Fibroblast of lung (primary cell): ENCODE results near the gene INTS6. TPM values are rescaled to one million over a fixed set of nuclear protein-coding genes. Genes with fewer than 3 reads are reported as not detected.

Experiments
- DNase-seq, 2 donors: peaks; one replicate each; pipeline versions ENCODE4 v3.0.0 to v3.0.0-alpha.2; 2010; ENCODE audit warnings: low read depth in 2 of 2
- H2AFZ ChIP-seq: 2 replicates; pipeline ENCODE4 v1.5.1; 2012; ENCODE audit warnings: low read length, control low read depth, inconsistent platforms
- H3K27ac ChIP-seq: 2 replicates; pipeline ENCODE4 v1.5.1; 2011; ENCODE audit warnings: low read length, control low read depth; ENCODE audit not compliant: insufficient read depth
- H3K27me3 ChIP-seq: 2 replicates; pipeline ENCODE4 v1.5.1; 2011; ENCODE audit warnings: mild to moderate bottlenecking, low read length; ENCODE audit not compliant: control insufficient read depth, insufficient read depth
- H3K36me3 ChIP-seq: 2 replicates; pipeline ENCODE4 v1.5.1; 2011; ENCODE audit warnings: low read length; ENCODE audit not compliant: control insufficient read depth, insufficient read depth
- H3K4me1 ChIP-seq: 2 replicates; pipeline ENCODE4 v1.5.1; 2011; ENCODE audit warnings: low read length; ENCODE audit not compliant: control insufficient read depth, insufficient read depth; ENCODE audit errors: extremely low read depth
- H3K4me2 ChIP-seq: 2 replicates; pipeline ENCODE4 v1.5.1; 2011; ENCODE audit warnings: low read length, control low read depth; ENCODE audit not compliant: insufficient read depth; ENCODE audit errors: extremely low read depth
- H3K4me3 ChIP-seq, 4 experiments: fragments of 200-600 bp in 1 of 4; sonication (generic) in 1 of 4; replicated peaks in 1 of 4; 2 replicates each; pipeline ENCODE4 v1.5.1; 2011 to 2016; ENCODE audit warnings: low read length in 4 of 4, low read depth in 3 of 4, mild to moderate bottlenecking in 3 of 4, control low read depth in 2 of 4, inconsistent platforms in 1 of 4, mixed read lengths in 1 of 4; ENCODE audit not compliant: insufficient read depth in 1 of 4; ENCODE audit errors: control extremely low read depth in 1 of 4
- H3K79me2 ChIP-seq: 2 replicates; pipeline ENCODE4 v1.5.1; 2012; ENCODE audit warnings: mild to moderate bottlenecking, low read length, inconsistent platforms; ENCODE audit not compliant: control insufficient read depth, insufficient read depth
- H3K9ac ChIP-seq: 2 replicates; pipeline ENCODE4 v1.5.1; 2011; ENCODE audit warnings: mild to moderate bottlenecking, low read length, control low read depth; ENCODE audit not compliant: insufficient read depth
- H3K9me3 ChIP-seq: 2 replicates; pipeline ENCODE4 v1.5.1; 2012; ENCODE audit warnings: low read depth, low read length; ENCODE audit not compliant: control insufficient read depth, insufficient read depth
- H4K20me1 ChIP-seq: 2 replicates; pipeline ENCODE4 v1.5.1; 2011; ENCODE audit warnings: low read length; ENCODE audit not compliant: control insufficient read depth, insufficient read depth; ENCODE audit errors: extremely low read depth
- EZH2 ChIP-seq: IDR thresholded peaks from 2 replicates; pipeline ENCODE4 v1.5.1; 2012; ENCODE audit warnings: low read length, control low read depth, mild to moderate bottlenecking; ENCODE audit errors: missing control alignments
- polyA plus RNA-seq, 2 donors: library from polyadenylated mRNA; depleted of rRNA in 1 of 2; stranded (reverse) in 1 of 2; unstranded in 1 of 2; fragments of >200 nt; gene quantifications; 2 replicates each; pipeline ENCODE4 v1.2.1, GENCODE V29; 2011 to 2012; ENCODE audit warnings: missing spikeins in 1 of 2
- total RNA-seq: library from RNA; depleted of rRNA; stranded (reverse); fragments of >200 nt; gene quantifications from 2 replicates; pipeline ENCODE4 v1.2.1, GENCODE V29; 2014
- TF ChIP-seq, protein P1 (sequence below), 2 donors: IDR thresholded peaks in 1 of 2; conservative IDR thresholded peaks in 1 of 2; 1 replicate in 1 of 2; 2 replicates in 1 of 2; pipeline ENCODE4 v1.5.1; 2011 to 2012; ENCODE audit warnings: low read length in 2 of 2, control low read depth in 1 of 2, inconsistent platforms in 1 of 2, low read depth in 1 of 2, mild to moderate bottlenecking in 1 of 2

INTS6 gene
- total and polyA plus RNA-seq, 2 donors (not counting 1 experiment from before 2014, with no cell fraction given), result 29.3 to 66.7 TPM

DNA sequence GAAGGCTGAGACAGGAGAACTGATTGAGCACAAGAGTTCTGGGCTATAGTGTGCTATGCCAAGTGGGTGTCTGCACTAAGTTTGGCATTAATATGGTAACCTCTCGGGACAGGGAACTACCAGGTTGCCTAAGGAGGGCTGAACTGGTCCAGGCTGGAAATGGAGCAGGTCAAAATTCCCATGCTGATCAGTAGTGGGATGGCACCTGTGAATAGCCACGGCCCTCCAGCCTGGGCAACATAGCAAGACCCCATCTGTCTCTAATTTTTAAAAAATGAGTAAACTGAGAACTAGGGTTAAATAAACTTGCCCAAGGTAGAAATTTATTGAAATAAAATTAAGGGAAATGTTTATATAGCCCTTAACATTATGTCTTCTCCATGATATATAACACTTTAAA is 17.0 kb upstream of the INTS6 start:
- no peaks in the 10 kb centered on the region for H3K9me3 ChIP-seq
- no peak overlapping the region for H2AFZ ChIP-seq
- H3K27me3 ChIP-seq, result no peaks in the 10 kb centered on the region
- H4K20me1 ChIP-seq, result no peaks in the 10 kb centered on the region
- H3K4me3 ChIP-seq, result no peak overlapping the region
- H3K79me2 ChIP-seq, result no peaks in the 10 kb centered on the region
- no peak overlapping the region for H3K4me2 ChIP-seq
- H3K4me1 ChIP-seq, result no peaks in the 10 kb centered on the region
- H3K9ac ChIP-seq, result no peak overlapping the region
- DNase-seq, result no peak
- no peak overlapping the region for H3K27ac ChIP-seq
- TF ChIP-seq, protein P1, sequence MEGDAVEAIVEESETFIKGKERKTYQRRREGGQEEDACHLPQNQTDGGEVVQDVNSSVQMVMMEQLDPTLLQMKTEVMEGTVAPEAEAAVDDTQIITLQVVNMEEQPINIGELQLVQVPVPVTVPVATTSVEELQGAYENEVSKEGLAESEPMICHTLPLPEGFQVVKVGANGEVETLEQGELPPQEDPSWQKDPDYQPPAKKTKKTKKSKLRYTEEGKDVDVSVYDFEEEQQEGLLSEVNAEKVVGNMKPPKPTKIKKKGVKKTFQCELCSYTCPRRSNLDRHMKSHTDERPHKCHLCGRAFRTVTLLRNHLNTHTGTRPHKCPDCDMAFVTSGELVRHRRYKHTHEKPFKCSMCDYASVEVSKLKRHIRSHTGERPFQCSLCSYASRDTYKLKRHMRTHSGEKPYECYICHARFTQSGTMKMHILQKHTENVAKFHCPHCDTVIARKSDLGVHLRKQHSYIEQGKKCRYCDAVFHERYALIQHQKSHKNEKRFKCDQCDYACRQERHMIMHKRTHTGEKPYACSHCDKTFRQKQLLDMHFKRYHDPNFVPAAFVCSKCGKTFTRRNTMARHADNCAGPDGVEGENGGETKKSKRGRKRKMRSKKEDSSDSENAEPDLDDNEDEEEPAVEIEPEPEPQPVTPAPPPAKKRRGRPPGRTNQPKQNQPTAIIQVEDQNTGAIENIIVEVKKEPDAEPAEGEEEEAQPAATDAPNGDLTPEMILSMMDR (conservative IDR thresholded peaks at IDR 0.05 in 1 of 2, IDR thresholded peaks at IDR 0.05 in 1 of 2; ENCODE audit: low read depth in 1 of 2, low read length in 2 of 2), result no peak
- TF ChIP-seq EZH2, result no peak
- H3K36me3 ChIP-seq, result no peaks in the 10 kb centered on the region

DNA sequence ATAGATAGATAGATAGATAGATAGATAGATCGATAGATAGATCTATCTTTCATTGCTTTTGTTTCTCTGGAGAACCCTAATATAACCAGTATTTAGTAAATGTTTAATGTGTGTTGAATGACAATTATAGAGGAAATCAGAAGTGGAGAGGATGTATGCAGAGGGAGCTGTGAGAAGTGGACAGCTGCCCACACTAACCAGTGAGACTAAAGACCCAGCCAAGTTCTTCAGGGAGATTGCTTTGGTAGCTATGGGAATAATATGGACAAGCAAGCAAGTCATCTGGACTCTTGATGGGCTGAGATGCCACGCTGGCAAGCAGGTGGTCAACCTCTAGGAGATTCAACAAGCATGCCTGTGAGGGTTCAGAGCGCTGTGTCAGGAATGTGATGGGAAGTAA is 14.9 kb upstream of the INTS6 start:
- TF ChIP-seq, protein P1 (conservative IDR thresholded peaks at IDR 0.05 in 1 of 2, IDR thresholded peaks at IDR 0.05 in 1 of 2; ENCODE audit: low read depth in 1 of 2, low read length in 2 of 2), result no peak
- TF ChIP-seq EZH2, result no peak
- Histone ChIP-seq H3K4me2 (no peak overlapping the region), H2AFZ (no peak overlapping the region), H3K4me1 (no peaks in the 10 kb centered on the region), H3K27me3 (no peaks in the 10 kb centered on the region), H4K20me1 (no peaks in the 10 kb centered on the region), H3K79me2 (no peaks in the 10 kb centered on the region), H3K4me3 (no peak overlapping the region), H3K9ac (no peak overlapping the region), H3K36me3 (no peaks in the 10 kb centered on the region), H3K9me3 (no peaks in the 10 kb centered on the region), H3K27ac (no peak overlapping the region)
- DNase-seq, result no peak

- Histone ChIP-seq H3K79me2 (no peaks in the 10 kb centered on the region), H3K4me1 (no peaks in the 10 kb centered on the region), H3K9me3 (no peaks in the 10 kb centered on the region), H3K4me2 (no peak overlapping the region), H3K36me3 (no peaks in the 10 kb centered on the region), H4K20me1 (no peaks in the 10 kb centered on the region), H3K27ac (no peak overlapping the region), H2AFZ (no peak overlapping the region), H3K27me3 (no peaks in the 10 kb centered on the region), H3K4me3 (no peak overlapping the region), H3K9ac (no peak overlapping the region)
- DNase-seq, result no peak
- TF ChIP-seq, protein P1 (conservative IDR thresholded peaks at IDR 0.05 in 1 of 2, IDR thresholded peaks at IDR 0.05 in 1 of 2; ENCODE audit: low read depth in 1 of 2, low read length in 2 of 2), result no peak
Observed at GRCh38 chr13:51465124-51465523, 12.3 kb upstream of the INTS6 start.
